Ammon's horn (tissue), 1 donor: Measurements from ENCODE around the gene GPN2.
"Not testable (repeated sequence)": the region's sequence is repeated elsewhere in the genome, so short reads cannot be mapped to it uniquely, and the experiment has no call there.

Source experiments
- DNase-seq: peaks from one replicate; pipeline ENCODE4 v3.0.0-alpha.2; 2016; ENCODE audit warnings: low spot score

GPN2 gene

DNA sequence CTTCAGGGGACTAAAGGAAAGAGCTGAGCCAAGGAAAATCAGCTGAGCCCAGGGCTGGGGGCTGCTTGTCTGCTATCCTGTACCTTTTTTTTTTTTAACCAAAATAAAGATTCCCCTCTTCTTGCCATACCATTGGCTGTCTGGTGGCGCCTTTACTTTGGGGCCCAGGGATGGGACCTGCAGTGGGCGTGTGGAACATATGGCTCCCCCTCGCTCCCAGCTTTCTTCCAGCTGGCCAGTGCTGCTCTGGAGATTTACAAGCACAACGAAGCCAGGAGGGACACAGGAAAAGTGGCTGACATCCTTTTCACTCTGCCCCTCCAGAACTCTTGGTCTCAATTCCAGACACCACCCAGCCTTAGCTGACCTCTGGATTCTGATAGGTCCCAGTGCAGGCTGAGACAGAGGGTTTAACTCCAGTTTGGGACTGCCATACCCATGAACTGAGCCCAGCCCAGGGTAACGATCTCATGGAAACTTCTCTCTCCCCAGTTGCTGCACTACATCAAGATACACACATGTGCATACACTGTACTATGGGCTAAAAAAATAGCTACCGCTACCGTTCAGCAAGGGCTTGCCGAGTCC, 32.5 kb downstream of the GPN2 start:
- no peak for DNase-seq

DNA sequence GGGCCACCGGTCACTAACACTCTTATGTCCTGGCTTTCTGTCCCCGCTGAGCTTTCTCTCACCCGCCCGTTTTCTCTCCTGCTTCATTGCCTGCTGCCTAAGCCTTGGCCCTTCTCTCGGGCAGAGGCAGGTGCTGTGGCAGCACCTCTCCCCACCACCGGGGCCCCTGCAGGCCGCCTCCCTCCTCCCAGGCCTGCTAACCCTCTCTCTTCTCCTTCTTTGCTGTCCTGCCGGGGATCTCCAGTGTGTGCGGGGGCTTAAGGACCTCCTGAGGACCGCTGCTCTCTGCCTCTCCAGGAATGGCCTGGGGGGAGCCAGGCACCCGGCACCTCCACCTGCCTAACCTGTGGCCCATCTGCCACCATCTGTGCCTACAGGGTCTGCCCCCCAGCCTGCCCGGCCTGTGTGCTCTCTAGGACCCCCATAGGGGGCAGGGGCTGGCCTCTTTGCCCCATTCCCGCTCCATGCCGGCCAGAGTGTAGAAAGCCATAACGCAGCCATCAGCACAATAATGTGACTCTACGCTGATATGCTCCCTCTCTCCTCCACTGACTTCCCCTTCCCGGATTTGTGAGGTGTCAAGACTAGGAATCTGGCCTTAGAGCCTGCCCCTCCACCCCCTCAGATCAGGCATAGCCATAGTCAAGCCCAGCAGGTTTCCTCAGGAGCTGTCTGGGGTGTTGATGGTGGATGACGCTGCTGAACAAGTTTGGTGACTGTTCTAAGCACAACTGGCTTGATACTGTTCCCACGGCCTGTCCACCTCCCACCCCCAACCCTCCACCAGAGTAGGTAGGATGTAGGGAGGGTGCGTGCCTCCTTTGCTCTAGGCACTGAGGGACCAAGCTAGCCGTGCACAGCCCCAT, 33.2 kb downstream of the GPN2 start:
- DNase-seq, result no peak

DNA sequence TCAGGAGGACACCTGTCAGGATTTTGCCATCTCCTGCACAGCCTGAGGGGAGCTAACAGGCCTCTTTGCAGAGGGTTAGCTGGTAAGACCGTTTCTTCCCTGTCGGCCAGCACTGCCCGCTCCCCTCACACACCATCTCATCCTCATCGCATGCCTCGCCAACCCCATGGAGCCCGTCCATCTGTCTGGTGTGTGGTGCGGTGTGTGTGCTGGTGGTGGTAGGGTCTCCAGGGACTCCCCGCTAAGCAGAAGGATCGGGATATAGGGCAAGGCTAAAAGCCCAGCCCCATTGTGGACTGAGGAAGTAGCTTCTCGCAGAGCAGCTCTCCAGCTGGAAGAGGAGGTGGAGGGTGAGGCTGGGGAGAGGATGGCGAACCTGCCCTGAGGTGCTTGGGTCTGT, 33.9 kb downstream of the GPN2 start:
- no peak for DNase-seq

DNA sequence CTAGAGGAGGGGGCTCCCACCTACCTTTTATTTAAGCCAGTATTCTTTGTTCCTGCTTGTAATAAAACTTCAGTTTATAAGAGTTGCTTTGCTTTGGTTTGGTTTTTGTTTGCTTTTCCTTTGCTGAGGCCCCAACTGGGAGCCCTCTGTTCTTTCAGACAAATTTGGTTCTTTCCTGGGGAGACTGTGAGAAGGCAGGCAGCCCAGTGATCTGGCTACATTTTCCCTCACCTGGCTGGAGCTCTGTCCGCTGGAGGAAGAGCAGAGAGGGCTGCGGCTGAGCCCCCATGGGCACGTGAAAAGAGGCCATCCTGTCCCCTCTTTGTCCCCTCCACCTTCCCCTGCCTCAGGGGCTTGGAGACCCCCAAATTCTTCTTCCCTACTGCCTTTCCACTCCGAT, 34.4 kb downstream of the GPN2 start:
- no peak for DNase-seq

DNA sequence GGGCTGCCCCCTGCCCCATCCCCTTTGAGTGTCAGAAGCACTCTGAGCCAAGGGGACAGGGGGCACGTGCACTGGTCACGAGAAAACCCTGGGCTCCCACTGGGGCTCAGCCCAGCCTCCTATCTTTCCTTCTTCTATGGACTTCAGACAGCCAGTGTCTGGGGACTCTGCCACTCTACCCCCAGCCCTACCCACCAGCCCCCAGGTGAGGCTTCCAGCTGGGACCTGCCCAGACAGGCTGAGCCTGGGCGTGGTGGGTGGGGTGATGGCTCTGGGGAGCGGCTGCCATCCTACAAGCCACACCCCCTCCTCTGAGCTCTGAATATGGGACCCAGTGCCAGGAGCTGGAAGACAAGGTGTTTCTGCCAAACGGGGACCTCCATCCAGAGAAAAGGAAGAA, 35.2 kb downstream of the GPN2 start:
- no peak for DNase-seq

DNA sequence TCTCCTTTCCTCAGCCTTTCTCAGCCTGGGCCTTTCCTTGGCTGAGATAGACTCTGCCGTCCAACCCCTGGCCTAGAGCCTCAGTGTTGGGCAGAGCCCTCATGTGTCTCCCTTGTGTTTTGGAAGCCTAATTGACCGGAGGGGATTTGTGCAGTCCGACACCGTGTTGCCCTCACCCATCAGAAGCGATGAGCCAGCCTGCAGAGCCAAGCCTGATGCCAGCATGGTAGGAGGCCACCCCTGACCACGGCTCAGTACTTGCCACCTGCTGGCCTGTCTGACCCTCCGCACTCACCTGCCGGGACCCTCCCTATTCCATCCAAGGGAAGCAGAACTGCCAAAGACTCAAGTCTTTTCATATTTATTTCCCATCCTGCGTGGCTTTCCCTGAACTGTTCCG, 36.5 kb downstream of the GPN2 start:
- DNase-seq, result no peak

DNA sequence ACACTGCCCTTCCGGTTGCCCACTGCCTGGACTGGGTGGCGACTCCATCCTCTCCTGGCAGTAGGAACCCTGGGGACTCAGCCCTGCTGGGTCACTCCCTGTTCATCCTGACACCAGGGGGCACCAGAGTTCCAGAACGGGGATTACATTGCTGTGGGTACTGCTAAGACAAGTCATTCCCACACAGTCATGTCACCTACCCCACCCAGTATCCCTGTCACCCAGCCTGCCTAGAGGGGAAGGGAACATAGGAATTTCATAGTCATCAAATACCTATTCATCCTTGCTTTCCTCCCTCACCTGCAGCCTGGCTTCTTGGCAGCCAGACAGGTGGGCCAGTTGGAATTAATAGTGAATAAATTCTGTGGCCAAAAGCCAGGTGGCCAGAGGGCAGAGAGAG, 36.9 kb downstream of the GPN2 start:
- peak; percentile 73 for DNase-seq

DNA sequence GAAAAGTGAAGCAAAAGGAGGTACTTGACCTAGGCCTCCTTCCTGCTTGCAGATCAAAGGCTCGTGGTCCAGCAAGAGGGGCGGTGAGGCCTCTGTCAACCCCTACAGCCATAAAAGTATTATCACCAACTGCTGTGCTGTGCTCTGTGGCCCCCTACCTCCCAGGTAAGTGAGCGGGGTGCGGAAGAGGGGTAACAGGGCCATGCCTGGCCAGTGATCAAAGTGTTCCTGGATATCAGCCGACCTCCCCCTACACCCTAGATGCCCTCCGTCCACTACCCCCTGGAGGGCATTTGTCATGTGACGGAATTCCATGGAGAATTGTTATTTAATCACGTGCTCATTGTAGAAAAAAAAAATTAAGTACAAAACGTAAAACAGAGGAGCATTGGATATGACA, 37.4 kb downstream of the GPN2 start:
- DNase-seq, result no peak

DNA sequence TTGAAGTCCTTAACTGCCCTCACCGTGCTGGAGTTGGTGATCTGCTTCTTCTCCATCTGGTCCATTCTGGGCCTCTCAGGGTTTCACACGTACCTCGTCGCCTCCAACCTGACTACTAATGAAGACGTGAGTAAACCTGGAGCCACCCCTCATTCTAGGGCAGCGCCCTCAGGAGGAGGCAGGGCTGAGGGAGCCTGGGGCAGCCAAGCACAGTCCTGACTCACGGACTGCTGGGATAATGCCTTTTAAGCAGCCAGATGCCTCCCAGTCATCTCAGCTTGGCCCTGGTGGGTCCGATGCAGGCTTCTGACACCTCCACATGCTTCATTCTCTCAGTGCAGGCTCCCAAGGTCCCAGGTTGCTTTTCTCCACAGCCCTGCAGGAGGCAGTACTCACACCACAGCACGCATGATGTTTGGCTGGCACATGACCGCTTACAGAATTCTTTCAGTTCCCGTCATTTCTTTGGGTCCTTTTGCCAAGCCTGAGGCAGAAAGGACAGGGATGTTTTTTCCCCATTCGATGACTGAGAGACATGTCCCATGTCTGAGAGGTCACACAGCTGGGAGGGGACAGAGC, 38.9 kb downstream of the GPN2 start:
- no peak for DNase-seq

DNA sequence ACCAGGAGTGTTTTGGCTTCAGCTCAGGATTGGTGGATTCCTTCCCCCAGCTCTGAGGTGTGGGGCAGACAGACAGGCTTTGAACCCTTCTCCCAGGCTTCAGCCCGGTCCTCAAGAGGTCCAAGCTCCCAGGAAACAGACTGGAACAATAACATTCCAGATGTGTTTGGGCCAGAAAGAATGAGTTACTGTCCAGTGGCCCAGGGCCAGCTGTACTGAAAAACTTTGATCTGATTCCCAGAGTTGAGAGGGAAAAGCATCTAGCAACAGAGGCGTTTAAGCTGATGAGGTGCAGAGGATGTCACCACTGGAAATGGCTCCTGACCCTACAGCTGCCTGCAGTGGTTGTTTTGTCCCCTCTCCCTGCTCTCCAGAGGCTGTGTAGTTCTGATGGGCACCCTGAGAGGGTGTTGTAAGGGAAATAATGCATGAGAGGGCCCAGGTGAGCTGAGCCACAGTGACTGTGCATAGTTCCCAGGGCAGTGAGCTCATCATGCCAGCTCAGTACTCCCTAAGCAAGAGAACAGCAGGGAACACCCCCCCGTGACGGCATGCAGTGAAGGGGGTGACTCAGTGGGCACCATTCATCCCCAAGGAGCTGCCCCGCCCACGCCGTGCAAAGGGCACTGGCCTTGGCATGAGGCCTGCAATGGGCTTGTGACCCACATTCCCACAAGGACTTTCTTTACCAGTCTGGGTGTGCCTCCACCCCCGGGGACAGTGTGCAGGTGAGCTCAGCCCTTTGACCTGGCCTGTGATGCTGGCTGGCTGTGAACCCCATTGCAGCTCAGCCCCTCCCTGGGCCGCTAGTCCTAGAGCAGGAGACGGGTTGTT, 40.9 kb downstream of the GPN2 start:
- no peak for DNase-seq

DNA sequence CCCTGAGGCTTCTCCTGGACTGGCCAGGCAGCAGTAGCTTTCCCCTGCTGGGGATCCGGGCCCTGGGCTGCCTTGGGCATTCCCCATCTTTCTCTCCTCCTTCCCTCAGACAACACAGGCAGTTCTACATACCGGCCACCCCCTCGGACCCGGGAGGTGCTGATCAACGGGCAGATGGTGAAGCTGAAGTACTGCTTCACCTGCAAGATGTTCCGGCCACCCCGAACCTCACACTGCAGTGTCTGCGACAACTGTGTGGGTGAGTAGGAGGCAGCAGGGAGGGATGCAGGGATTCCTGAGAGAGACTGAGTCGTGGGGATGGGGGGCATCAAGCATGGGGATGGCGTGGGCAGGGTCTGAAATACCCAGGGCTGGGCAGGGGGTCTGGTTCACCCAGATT, 41.6 kb downstream of the GPN2 start:
- no peak for DNase-seq

DNA sequence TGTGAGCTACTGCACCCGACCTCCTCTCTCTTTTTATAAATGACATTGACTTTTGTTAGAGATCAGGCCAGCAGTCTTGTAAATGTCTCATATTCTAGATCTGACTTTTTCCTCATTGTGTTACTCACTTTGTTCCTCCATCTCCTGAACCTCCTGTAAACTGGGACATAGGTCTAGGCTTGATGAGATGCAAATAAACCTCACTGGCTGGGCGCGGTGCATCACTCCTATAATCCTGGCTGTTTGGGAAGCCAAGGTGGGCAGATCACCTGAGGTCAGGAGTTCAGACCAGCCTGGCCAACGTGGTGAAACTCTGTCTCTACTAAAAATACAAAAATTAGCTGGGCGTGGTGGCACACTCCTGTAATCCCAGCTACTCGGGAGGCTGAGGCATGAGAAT, 42.3 kb downstream of the GPN2 start:
- not testable (repeated sequence) for DNase-seq

DNA sequence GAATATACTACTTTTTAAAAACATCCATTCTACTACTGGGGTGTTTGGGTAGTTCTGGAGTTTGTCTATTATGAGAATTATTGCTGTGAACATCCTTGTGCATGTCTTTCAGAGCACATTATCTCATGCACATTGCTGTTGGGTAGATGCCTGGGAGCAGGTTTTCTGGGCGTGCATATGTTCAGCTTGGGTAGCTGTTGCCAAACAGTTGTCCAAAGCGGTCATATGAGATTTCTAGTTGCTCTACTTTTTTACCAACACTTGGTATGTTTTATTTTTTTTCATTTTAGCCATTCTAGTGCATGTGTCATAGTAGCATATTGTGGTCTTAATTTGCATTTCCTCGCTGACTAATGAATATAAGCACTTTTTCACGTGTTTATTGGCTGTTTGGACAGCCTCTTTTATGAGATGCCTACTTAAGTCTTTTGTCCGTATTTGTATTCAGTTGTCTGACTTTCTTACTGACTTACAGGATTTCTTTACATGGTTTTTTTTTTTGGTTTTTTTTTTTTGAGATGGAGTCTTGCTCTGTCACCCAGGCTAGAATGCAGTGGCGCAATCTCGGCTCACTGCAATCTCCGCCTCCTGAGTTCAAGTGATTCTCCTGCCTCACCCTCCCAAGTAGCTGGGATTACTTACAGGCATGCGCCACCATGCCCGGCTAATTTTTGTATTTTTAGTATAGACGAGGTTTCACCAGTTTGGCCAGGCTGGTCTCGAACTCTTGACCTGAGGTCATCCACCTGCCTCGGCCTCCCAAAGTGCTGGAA, 45.5 kb downstream of the GPN2 start:
- DNase-seq, result no peak

DNA sequence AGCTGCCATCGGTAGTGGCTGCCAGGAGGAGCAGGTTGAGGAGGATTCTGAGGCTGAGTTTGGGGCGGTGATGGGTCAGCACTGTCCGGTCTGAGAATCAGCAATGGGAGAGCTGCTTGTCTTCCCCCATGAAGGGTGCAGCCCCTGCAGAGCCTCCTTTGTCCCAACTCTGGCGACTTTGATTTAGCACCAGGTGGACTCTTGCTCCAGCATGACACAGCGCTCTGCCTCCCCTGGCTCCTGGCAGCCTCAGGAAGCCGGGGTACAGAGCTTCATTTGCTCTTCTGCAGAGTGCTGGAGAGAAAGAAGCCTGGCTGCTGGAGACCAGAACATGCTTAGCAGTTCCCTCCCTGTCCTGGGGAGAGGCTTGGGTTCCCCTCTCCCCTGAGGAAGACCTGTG, 50.3 kb downstream of the GPN2 start:
- DNase-seq, result no peak

DNA sequence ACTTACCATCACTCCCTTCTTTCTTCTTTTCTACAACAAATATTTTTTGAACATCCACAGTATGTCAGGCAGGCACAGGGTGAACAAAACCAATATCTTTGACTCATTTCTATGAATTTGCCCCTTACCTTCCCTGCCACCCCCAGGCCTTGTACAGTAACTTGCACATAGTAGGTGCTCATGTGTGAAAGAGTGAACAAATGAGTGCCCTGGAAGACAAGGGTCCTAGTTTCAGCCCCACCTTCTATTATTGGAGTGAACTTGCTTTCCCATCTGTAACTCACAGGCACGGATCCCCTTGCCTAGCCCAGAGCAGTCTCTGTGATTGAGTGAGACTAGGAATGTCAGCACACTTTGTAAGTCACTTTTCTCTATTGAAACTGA, 50.8 kb downstream of the GPN2 start:
- DNase-seq, result no peak

DNA sequence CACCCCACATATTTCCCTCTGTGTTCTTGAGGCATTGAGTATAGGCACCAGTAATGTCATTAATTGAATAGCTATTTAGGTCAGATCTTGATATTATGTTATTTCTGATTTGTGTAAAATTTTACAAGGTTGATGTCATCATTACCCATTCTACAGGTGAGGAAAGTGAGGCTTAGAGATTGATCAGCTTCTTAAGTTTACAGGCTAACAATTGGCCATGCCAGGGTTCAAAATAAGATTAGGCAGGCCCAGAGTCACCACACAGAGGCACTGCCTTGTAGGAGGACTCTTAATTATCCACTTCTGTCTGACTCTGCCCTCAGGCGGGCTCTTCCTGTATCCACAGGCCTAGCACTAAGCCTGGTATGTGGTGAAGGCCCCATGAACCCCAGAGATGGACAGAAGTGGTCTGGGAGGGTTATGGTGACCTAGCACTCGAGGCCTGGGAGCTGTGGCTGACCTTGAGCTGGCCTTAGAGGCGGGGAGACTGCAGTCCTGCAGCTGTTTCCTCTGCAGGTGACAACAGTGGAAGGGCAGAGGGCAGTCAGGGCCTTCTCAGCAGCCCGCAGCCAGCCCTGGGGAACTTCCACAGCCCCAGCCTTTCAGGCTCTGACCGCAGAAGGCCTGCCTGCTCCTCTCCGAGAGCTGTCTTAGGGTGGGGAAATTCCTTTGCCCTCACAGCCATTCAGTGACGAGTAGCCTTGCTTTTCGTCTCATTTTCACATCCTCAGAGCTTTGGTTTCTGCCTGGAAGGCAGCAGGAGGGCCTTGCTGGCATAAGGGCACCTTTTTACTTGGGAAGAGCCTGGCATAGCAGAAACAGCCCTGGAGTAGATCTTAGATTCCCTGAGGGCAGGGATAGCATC, 51.4 kb downstream of the GPN2 start:
- DNase-seq, result no peak

DNA sequence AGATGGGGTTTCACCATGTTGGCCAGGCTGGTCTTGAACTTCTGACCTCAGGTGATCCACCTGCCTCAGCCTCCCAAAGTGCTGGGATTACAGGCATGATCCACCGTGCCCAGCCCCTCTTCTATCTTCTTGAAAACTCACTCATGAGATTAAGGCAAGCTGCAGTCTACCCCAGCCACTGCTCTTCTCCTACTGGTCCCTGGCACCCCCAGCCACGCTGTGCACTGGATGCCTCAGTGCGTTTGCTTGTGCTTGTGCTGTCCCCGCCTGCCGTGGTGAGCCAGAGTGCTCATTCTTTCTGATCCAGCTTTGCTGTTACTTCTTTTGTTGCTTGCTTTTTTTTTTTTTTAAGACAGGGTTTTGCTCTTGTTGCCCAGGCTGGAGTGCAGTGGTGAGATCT, 52.4 kb downstream of the GPN2 start:
- DNase-seq, result not testable (repeated sequence)

DNA sequence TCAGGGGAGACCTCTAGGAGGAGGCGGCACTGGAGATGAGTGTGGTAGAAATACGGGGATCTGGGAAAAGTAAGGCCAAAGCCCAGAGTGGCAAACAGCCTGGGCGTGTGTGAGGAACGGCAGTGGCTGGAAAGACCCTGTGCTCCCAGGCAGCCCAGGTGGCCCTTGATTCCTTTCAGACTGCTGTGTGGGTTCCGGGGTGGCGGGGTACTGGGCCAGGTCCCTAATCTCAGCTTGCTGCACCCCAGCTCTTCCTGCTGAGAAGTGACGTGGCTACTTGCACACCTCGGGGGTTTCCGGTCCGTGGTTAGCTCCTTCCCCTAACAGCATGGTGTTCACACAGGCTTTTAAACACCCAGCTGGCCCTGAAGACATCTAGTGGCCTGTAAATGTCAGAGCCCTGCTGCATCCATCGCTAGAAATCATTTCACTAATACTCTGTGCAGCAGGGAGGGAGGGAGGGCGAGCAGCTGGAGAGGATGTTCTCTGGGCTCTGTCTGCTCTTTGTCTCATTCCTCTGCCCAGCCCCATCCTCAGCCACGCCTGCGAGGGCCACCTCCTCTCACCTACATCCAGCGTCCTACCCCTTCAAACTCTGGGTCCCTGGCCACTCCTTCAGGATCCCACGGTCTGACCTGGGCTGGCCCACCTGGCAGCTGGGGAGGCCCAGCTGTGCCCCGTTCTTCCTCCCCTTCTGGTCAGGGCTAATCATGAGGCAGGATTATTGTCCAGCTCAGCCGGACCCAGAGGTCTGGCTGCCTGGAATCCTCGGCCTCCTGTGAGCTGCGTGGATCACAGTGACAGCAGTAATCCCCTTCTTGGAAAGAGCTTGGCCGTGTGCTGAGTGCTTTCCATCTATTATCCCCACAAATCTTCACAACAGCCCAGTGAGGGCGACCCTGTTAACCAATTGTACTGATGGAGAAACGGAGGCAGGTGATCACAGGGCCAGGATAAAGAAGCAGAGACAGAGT, 56.4 kb downstream of the GPN2 start:
- DNase-seq, result no peak

DNA sequence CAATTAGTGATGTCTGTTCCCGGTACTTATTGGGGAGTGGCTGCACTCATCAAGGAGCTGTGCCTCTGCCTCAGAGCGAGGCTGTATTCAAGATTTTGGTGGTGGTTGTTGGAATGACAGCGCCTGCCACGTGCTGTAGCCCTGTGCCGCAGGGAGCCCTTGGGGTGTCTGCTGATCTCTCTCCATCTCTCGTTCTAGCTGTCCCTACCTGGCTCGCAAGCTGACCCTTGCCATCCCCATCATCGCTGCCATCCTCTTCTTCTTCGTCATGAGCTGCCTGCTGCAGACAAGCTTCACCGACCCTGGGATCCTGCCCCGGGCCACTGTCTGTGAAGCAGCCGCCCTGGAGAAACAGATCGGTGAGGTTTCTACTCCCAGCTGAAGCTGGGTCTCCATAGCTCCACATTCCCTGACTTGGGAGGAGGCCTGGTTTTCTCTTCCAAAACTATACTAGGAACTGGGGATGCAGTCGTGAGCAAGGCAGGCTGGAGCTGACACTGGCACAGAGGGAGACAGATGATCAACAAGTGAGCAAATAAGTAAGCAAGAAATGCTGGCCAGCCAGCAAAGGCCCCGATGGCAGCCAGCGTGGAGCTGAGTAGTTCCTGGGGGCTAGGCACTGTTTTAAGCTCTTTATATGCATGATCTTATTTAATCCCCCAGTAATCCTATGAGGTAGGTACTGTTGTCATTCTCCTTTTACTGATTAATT, 57.7 kb downstream of the GPN2 start:
- DNase-seq, result no peak
